Caco-2 (cell line): ENCODE data around the gene CSMD2. TPM values are rescaled to one million over a fixed set of nuclear protein-coding genes. Genes with fewer than 3 reads are reported as not detected.

Experiments used
- BruUV-seq: library from RNA; stranded (reverse); fragments of 400-500 nt; replicated peaks from 2 replicates; lab custom pipeline; 2021; lab: Mats Ljungman, UMichigan
- CTCF ChIA-PET: fragments of 300-600 bp; sonication (Branson Sonifier 250); formaldehyde crosslinking; loops from one replicate; lab custom pipeline; 2022; ENCODE audit warnings: antibody characterized with exemption; lab: Charles Lee
- POLR2A ChIA-PET: fragments of 300-600 bp; sonication (Branson Sonifier 250); formaldehyde crosslinking; loops from one replicate; lab custom pipeline; 2022; ENCODE audit warnings: antibody characterized with exemption; lab: Charles Lee
- DNase-seq, 2 experiments: peaks; one replicate each; pipeline versions ENCODE4 v3.0.0 to v3.0.0-alpha.2; 2020 to 2022
- H3K27me3 ChIP-seq: replicated peaks from 2 replicates; pipeline ENCODE4 v1.6.0; 2011; ENCODE audit warnings: low read length; ENCODE audit not compliant: control insufficient read depth, insufficient read depth
- H3K36me3 ChIP-seq: 2 replicates; pipeline ENCODE4 v1.5.1; 2011; ENCODE audit warnings: low read length; ENCODE audit not compliant: control insufficient read depth, insufficient read depth
- H3K4me1 ChIP-seq: fragments of 250-450 bp; sonication (Bioruptor Pico); 2 replicates; pipeline ENCODE4 v1.5.1; 2020; ENCODE audit warnings: mild to moderate bottlenecking
- H3K4me3 ChIP-seq: 2 replicates; pipeline ENCODE4 v1.5.1; 2011; ENCODE audit warnings: low read depth, mild to moderate bottlenecking, control low read depth, low read length
- H3K9me3 ChIP-seq: fragments of 250-450 bp; sonication (Bioruptor Pico); 2 replicates; pipeline ENCODE4 v1.5.1; 2020; ENCODE audit warnings: mild to moderate bottlenecking, moderate library complexity
- H3K27ac Mint-ChIP-seq: one replicate; pipeline ENCODE4 v1.8.0; 2022; ENCODE audit warnings: mixed read lengths; ENCODE audit not compliant: unreplicated experiment
- H3K27me3 Mint-ChIP-seq: one replicate; pipeline ENCODE4 v1.8.0; 2022; ENCODE audit warnings: mixed read lengths; ENCODE audit not compliant: insufficient read depth, unreplicated experiment
- H3K36me3 Mint-ChIP-seq: one replicate; pipeline ENCODE4 v1.8.0; 2022; ENCODE audit warnings: mild to moderate bottlenecking, mixed read lengths; ENCODE audit not compliant: insufficient read depth, unreplicated experiment
- H3K4me1 Mint-ChIP-seq: one replicate; pipeline ENCODE4 v1.8.0; 2022; ENCODE audit warnings: low read depth, mixed read lengths; ENCODE audit not compliant: unreplicated experiment
- H3K4me3 Mint-ChIP-seq: one replicate; pipeline ENCODE4 v1.8.0; 2022; ENCODE audit warnings: mild to moderate bottlenecking, moderate library complexity, mixed read lengths; ENCODE audit not compliant: unreplicated experiment
- H3K9me3 Mint-ChIP-seq: one replicate; pipeline ENCODE4 v1.8.0; 2022; ENCODE audit warnings: mixed read lengths; ENCODE audit not compliant: unreplicated experiment
- CTCF ChIP-seq, 2 experiments: fragments of 200-600 bp in 1 of 2; IDR thresholded peaks; 1 replicate in 1 of 2; 2 replicates in 1 of 2; pipeline versions ENCODE4 v1.5.1 to v1.8.0; 2011 to 2022; ENCODE audit warnings: antibody characterized with exemption in 1 of 2, control low read depth in 1 of 2, inconsistent platforms in 1 of 2, low read depth in 1 of 2, low read length in 1 of 2, mild to moderate bottlenecking in 1 of 2, moderate library complexity in 1 of 2; ENCODE audit not compliant: insufficient read depth in 1 of 2, severe bottlenecking in 1 of 2, unreplicated experiment in 1 of 2
- intact Hi-C: fragments of 100-400 bp; cut with micrococcal nuclease; formaldehyde crosslinking; loops from one replicate; pipeline ENCODE4 v1.10.0; 2022; ENCODE audit not compliant: unreplicated experiment
- total RNA-seq: library from RNA; stranded (reverse); gene quantifications from 2 replicates; pipeline ENCODE4 v1.2.3, GENCODE V29; 2022

The CSMD2 gene
- total RNA-seq, 1 experiment from 2014 or later: not detected

DNA sequence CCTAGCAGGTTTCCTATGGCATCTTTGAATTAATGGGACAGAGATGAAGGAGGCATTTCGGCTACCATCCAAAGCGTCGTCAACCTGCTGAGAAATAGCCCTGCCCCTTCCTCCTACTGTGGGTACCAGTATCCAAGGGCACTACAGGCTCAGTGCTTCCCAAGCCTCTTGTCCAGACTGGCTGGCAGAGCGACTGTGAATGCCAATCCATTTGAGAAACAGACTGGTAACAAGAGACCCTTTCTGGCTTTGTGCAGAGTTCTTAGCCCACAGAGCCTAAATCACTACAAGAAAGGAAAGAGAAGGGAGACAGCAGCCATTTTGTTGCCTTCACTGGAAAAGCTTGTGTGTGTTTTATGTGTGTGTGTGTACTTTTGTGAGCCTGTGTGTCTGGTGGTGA, 185.7 kb downstream of the CSMD2 start:
- ChIA-PET POLR2A (no interaction called here), CTCF (no interaction called here)
- no peaks in the 10 kb centered on the region for H3K36me3 ChIP-seq
- Mint-ChIP-seq H3K4me1 (no peaks in the 10 kb centered on the region), H3K36me3 (no peaks in the 10 kb centered on the region), H3K27ac (no peak overlapping the region), H3K9me3 (no peaks in the 10 kb centered on the region), H3K27me3 (peaks cover 22% of the 10 kb centered on the region), H3K4me3 (no peak overlapping the region)
- DNase-seq: no peak
- H3K4me3 ChIP-seq: no peak overlapping the region
- H3K4me1 ChIP-seq: no peaks in the 10 kb centered on the region
- intact Hi-C loops: no loop called here
- no peaks in the 10 kb centered on the region for H3K9me3 ChIP-seq
- no peaks in the 10 kb centered on the region for H3K27me3 ChIP-seq
- no TSS peak for BruUV-seq
- TF ChIP-seq CTCF (IDR thresholded peaks at IDR 0.05; ENCODE audit: insufficient read depth in 1 of 2, low read depth in 1 of 2, low read length in 1 of 2, severe bottlenecking in 1 of 2, unreplicated experiment in 1 of 2): no peak

DNA sequence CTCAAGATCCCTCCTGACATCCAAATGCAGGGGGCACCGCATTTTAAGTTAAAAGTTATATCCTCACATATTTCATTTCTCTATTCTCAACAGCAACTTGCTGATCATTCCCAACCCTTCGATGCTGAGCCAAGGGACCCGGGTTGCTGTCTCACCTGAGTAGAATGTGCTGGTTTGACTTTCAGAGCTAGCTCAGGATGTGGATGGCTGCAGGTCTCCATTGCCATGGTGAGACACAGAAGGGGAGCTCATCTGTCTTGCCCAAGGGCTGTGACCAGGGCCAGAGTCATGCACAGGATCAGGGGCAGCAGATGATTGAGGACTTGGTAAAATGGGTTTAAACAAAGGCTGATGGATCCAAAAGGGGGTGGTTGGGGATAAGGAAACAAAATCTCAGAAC, 189.1 kb downstream of the CSMD2 start:
- Mint-ChIP-seq H3K36me3 (no peaks in the 10 kb centered on the region), H3K27ac (no peak overlapping the region), H3K9me3 (no peaks in the 10 kb centered on the region), H3K4me3 (no peak overlapping the region), H3K4me1 (no peaks in the 10 kb centered on the region), H3K27me3 (peaks cover 14% of the 10 kb centered on the region)
- no peak overlapping the region for H3K4me3 ChIP-seq
- H3K36me3 ChIP-seq: no peaks in the 10 kb centered on the region
- no peaks in the 10 kb centered on the region for H3K27me3 ChIP-seq
- no peak for TF ChIP-seq CTCF (IDR thresholded peaks at IDR 0.05; ENCODE audit: insufficient read depth in 1 of 2, low read depth in 1 of 2, low read length in 1 of 2, severe bottlenecking in 1 of 2, unreplicated experiment in 1 of 2)
- intact Hi-C loops: no loop called here
- ChIA-PET POLR2A (no interaction called here), CTCF (no interaction called here)
- no peaks in the 10 kb centered on the region for H3K9me3 ChIP-seq
- BruUV-seq: no TSS peak
- no peaks in the 10 kb centered on the region for H3K4me1 ChIP-seq
- no peak for DNase-seq

GRCh38 chr1:33973799-33974545, 191.1 kb downstream of the CSMD2 start:
- Mint-ChIP-seq H3K27ac (no peak overlapping the region), H3K36me3 (no peaks in the 10 kb centered on the region), H3K4me1 (no peaks in the 10 kb centered on the region), H3K4me3 (no peak overlapping the region), H3K9me3 (no peaks in the 10 kb centered on the region), H3K27me3 (peaks cover 10% of the 10 kb centered on the region)
- no peak for DNase-seq
- POLR2A ChIA-PET: no interaction called here
- no TSS peak for BruUV-seq
- H3K9me3 ChIP-seq: no peaks in the 10 kb centered on the region
- H3K4me1 ChIP-seq: no peaks in the 10 kb centered on the region
- no peaks in the 10 kb centered on the region for H3K27me3 ChIP-seq
- intact Hi-C loops: no loop called here
- CTCF ChIA-PET: no interaction called here
- H3K4me3 ChIP-seq: no peak overlapping the region
- TF ChIP-seq CTCF (IDR thresholded peaks at IDR 0.05; ENCODE audit: insufficient read depth in 1 of 2, low read depth in 1 of 2, low read length in 1 of 2, severe bottlenecking in 1 of 2, unreplicated experiment in 1 of 2): no peak
- no peaks in the 10 kb centered on the region for H3K36me3 ChIP-seq
